Lower lobe of right lung (tissue), 2 donors: ENCODE results near the gene CYP4B1. TPM values are rescaled to one million over a fixed set of nuclear protein-coding genes. Genes with fewer than 3 reads are reported as not detected.

Source experiments
- ATAC-seq, 2 donors: fragments of 200-7000 bp; cut with Tn5 transposase; one replicate each; pipeline ENCODE4 v1.9.1; 2020 to 2022; ENCODE audit warnings: mild to moderate bottlenecking in 2 of 2, moderate library complexity in 2 of 2
- DNase-seq: peaks from one replicate; pipeline ENCODE4 v3.0.0-alpha.2; 2020
- H3K27ac ChIP-seq: fragments of 200-600 bp; one replicate; pipeline ENCODE4 v1.8.0; 2022
- H3K27me3 ChIP-seq: fragments of 200-600 bp; one replicate; pipeline ENCODE4 v1.8.0; 2022; ENCODE audit warnings: low read depth
- H3K36me3 ChIP-seq: fragments of 200-600 bp; one replicate; pipeline ENCODE4 v1.8.0; 2022; ENCODE audit warnings: mild to moderate bottlenecking
- H3K4me1 ChIP-seq: fragments of 200-600 bp; one replicate; pipeline ENCODE4 v1.8.0; 2022
- H3K4me3 ChIP-seq: fragments of 200-600 bp; one replicate; pipeline ENCODE4 v1.8.0; 2022; ENCODE audit warnings: mild to moderate bottlenecking
- H3K9me3 ChIP-seq: fragments of 200-600 bp; one replicate; pipeline ENCODE4 v1.8.0; 2022
- CTCF ChIP-seq: fragments of 200-600 bp; IDR thresholded peaks from one replicate; pipeline ENCODE4 v1.8.0; 2022; ENCODE audit warnings: antibody characterized with exemption, mild to moderate bottlenecking
- intact Hi-C: fragments of 100-400 bp; cut with DNase I; formaldehyde crosslinking; loops from one replicate; pipeline ENCODE4 v1.11.0; 2022
- total RNA-seq: library from RNA; stranded (reverse); fragmentation: NEBNext Ultra II Directional; extraction: Animal tissue kit (Norgen Biotek cat#: 25700); gene quantifications from one replicate; pipeline ENCODE4 v1.2.1, GENCODE V29; 2021
- donor health status: DM: no; HTN: yes; CAD: no; lungs with severe emphysema.

Gene CYP4B1
- total RNA-seq, 1 donor from 2014 or later = 210 TPM

- no peaks in the 10 kb centered on the region for H3K27me3 ChIP-seq
- peak overlapping the region; percentile 54 for H3K4me3 ChIP-seq
- no peaks in the 10 kb centered on the region for H3K9me3 ChIP-seq
- intact Hi-C loops = no loop called here
- H3K36me3 ChIP-seq = no peaks in the 10 kb centered on the region
- peak overlapping the region; percentile 88 for H3K27ac ChIP-seq
- no peak for DNase-seq
- ATAC-seq = no peak
- TF ChIP-seq CTCF = no peak
- peaks cover 51% of the 10 kb centered on the region for H3K4me1 ChIP-seq
Measured at GRCh38 chr1:46804027-46804889, 5.4 kb downstream of the CYP4B1 start.

- H3K36me3 ChIP-seq = no peaks in the 10 kb centered on the region
- H3K4me3 ChIP-seq = peak overlapping the region; percentile 54
- no peak for TF ChIP-seq CTCF
- intact Hi-C loops = no loop called here
- peaks cover 52% of the 10 kb centered on the region for H3K4me1 ChIP-seq
- H3K27me3 ChIP-seq = no peaks in the 10 kb centered on the region
- DNase-seq = no peak
- ATAC-seq = no peak
- no peaks in the 10 kb centered on the region for H3K9me3 ChIP-seq
- H3K27ac ChIP-seq = peak overlapping the region; percentile 88
Measured at GRCh38 chr1:46804926-46805325, 6.1 kb downstream of the CYP4B1 start.

- intact Hi-C loops = no loop called here
- no peaks in the 10 kb centered on the region for H3K9me3 ChIP-seq
- peak overlapping the region; percentile 88 for H3K27ac ChIP-seq
- ATAC-seq (no peak), DNase-seq (no peak)
- no peak for TF ChIP-seq CTCF
- peaks cover 60% of the 10 kb centered on the region for H3K4me1 ChIP-seq
- H3K36me3 ChIP-seq = no peaks in the 10 kb centered on the region
- H3K27me3 ChIP-seq = no peaks in the 10 kb centered on the region
- H3K4me3 ChIP-seq = peak overlapping the region; percentile 54
Measured at GRCh38 chr1:46805755-46806154, 6.9 kb downstream of the CYP4B1 start.

GRCh38 chr1:46806196-46807020 is 7.6 kb downstream of the CYP4B1 start:
- peak overlapping the region; percentile 54 for H3K4me3 ChIP-seq
- TF ChIP-seq CTCF = no peak
- H3K9me3 ChIP-seq = no peaks in the 10 kb centered on the region
- intact Hi-C loops = no loop called here
- H3K27me3 ChIP-seq = no peaks in the 10 kb centered on the region
- H3K36me3 ChIP-seq = no peaks in the 10 kb centered on the region
- ATAC-seq (peak; percentile 86 to 92), DNase-seq (peak; percentile 77)
- peaks cover 67% of the 10 kb centered on the region for H3K4me1 ChIP-seq
- peak overlapping the region; percentile 88 for H3K27ac ChIP-seq

GRCh38 chr1:46807046-46807972 is 8.5 kb downstream of the CYP4B1 start:
- peak; percentile 20 for TF ChIP-seq CTCF

More at GRCh38 chr1:46807046-46807972, 8.5 kb downstream of the CYP4B1 start:
- Histone ChIP-seq H3K4me3 (peak overlapping the region; percentile 8), H3K9me3 (no peaks in the 10 kb centered on the region), H3K27ac (peak overlapping the region; percentile 88), H3K4me1 (peaks cover 67% of the 10 kb centered on the region), H3K27me3 (no peaks in the 10 kb centered on the region), H3K36me3 (peaks cover 6% of the 10 kb centered on the region)
- DNase-seq = no peak
- intact Hi-C loops = no loop called here
- ATAC-seq = peak in 1 of 2 donors; percentile 18
